ENCODE results near the gene LRRC63. TPM values are rescaled to one million over a fixed set of nuclear protein-coding genes. Genes with fewer than 3 reads are reported as not detected.

Gene LRRC63
- total RNA-seq, 1 donor from 2014 or later: 0.37 TPM

DNA sequence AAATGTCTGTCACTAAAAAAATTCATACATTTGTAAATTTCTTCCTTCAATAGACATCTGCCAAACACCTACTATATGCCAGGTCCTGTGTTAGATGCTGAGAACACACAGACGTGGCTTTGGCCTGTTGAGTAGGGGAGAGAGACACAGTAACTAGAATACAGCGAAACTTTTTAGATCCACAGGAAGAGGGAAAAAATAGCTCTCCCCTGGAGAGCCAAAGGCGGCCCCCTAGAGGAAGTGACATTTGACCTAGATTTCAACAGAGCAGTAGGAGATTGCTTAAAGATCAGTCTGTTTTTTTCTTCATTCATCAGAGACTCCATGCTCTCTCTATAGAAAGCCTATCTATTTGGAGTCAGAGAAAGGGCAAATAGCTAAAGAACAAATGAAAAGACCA, 41.0 kb upstream of the LRRC63 start:
- Mint-ChIP-seq H3K4me3 (peak overlapping the region; percentile 38), H3K27me3 (ENCODE audit: low read depth) (no peaks in the 10 kb centered on the region)
- DNase-seq (ENCODE audit: low read depth, low spot score): peak; percentile 22

DNA sequence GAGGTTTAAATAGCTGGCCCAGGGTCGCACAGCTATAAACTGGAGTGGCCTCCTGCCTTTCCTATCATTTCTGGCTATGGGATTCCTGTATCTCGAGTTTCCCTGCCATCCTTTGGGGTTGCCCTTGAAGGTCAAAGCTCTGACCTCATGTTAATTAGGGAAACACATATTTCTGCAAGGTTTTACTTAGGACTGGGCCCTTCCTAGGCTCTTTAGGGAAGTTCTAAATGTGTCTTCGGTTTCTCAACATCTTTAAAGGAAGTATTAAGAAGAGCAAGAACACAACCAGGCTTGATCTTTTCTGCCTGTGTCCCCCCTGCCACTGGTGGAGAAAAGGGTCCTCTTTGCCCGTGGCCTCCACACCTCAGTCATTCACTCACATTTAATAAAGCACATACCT, 40.5 kb upstream of the LRRC63 start:
- TF ChIP-seq, protein P1, sequence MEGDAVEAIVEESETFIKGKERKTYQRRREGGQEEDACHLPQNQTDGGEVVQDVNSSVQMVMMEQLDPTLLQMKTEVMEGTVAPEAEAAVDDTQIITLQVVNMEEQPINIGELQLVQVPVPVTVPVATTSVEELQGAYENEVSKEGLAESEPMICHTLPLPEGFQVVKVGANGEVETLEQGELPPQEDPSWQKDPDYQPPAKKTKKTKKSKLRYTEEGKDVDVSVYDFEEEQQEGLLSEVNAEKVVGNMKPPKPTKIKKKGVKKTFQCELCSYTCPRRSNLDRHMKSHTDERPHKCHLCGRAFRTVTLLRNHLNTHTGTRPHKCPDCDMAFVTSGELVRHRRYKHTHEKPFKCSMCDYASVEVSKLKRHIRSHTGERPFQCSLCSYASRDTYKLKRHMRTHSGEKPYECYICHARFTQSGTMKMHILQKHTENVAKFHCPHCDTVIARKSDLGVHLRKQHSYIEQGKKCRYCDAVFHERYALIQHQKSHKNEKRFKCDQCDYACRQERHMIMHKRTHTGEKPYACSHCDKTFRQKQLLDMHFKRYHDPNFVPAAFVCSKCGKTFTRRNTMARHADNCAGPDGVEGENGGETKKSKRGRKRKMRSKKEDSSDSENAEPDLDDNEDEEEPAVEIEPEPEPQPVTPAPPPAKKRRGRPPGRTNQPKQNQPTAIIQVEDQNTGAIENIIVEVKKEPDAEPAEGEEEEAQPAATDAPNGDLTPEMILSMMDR (conservative IDR thresholded peaks at IDR 0.05): no peak
- no peaks in the 10 kb centered on the region for H3K36me3 Mint-ChIP-seq (ENCODE audit: low read depth)
- no peaks in the 10 kb centered on the region for H3K27me3 Mint-ChIP-seq (ENCODE audit: low read depth)
- H3K4me1 Mint-ChIP-seq: peaks cover 82% of the 10 kb centered on the region
- peak overlapping the region; percentile 38 for H3K4me3 Mint-ChIP-seq
- no peak for DNase-seq (ENCODE audit: low read depth, low spot score)
- H3K9me3 Mint-ChIP-seq: no peaks in the 10 kb centered on the region
- H3K27ac Mint-ChIP-seq (ENCODE audit: unreplicated experiment): peak overlapping the region; percentile 91

More for the DNA sequence above, 41.0 kb upstream of the LRRC63 start:
- H3K36me3 Mint-ChIP-seq (ENCODE audit: low read depth): no peaks in the 10 kb centered on the region
- H3K9me3 Mint-ChIP-seq: no peaks in the 10 kb centered on the region
- TF ChIP-seq, protein P1 (conservative IDR thresholded peaks at IDR 0.05): no peak
- no peak overlapping the region for H3K27ac Mint-ChIP-seq (ENCODE audit: unreplicated experiment)
- peaks cover 82% of the 10 kb centered on the region for H3K4me1 Mint-ChIP-seq

DNA sequence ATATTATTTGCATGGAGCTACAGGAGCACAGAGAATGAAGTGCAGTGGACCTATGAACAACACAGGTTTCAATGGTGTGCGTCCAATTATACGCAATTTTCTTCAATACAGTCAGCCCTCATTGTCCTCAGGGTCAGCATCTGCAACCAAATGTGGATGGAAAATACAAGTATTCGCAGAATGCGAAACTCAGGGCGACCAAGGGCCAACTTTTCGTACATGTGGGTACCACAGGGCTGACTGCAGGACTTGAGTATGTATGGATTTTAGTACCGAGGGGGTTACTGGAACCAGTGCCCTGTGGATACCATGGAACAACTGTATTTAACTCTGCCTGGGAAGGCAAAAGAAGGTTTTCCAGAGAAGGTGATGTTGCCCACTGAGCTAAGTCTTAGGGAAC, 40.0 kb upstream of the LRRC63 start:
- Mint-ChIP-seq H3K27me3 (ENCODE audit: low read depth) (no peaks in the 10 kb centered on the region), H3K4me1 (peaks cover 81% of the 10 kb centered on the region), H3K36me3 (ENCODE audit: low read depth) (no peaks in the 10 kb centered on the region), H3K4me3 (no peak overlapping the region), H3K9me3 (no peaks in the 10 kb centered on the region), H3K27ac (ENCODE audit: unreplicated experiment) (no peak overlapping the region)
- no peak for DNase-seq (ENCODE audit: low read depth, low spot score)
- TF ChIP-seq, protein P1 (conservative IDR thresholded peaks at IDR 0.05): no peak

DNA sequence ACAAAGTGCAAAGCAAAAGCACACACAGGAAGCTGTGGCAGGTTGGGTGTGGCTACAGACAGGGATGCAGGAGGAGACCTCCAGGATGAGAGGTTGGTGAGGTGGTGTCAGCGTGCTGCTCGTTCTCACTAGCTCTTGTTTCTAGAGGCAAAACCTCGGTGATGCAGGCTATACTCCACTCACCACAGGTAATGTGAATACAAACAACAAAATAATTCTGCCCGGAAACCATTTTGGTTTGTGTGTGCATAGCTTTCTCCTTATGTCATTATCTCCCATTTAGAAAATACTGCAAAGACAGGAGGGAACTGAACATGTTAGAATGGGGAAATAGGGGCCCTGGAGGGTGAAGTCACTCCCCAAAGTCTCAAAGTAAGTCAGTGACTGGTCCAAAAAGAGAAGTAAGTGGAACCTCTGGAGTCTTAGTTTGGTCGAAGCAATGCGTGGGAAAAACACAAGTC, 39.2 kb upstream of the LRRC63 start:
- no peaks in the 10 kb centered on the region for H3K9me3 Mint-ChIP-seq
- no peaks in the 10 kb centered on the region for H3K36me3 Mint-ChIP-seq (ENCODE audit: low read depth)
- H3K27me3 Mint-ChIP-seq (ENCODE audit: low read depth): no peaks in the 10 kb centered on the region
- no peak overlapping the region for H3K4me3 Mint-ChIP-seq
- H3K4me1 Mint-ChIP-seq: peaks cover 77% of the 10 kb centered on the region
- peak overlapping the region; percentile 19 for H3K27ac Mint-ChIP-seq (ENCODE audit: unreplicated experiment)
- no peak for DNase-seq (ENCODE audit: low read depth, low spot score)
- TF ChIP-seq, protein P1 (conservative IDR thresholded peaks at IDR 0.05): no peak

DNA sequence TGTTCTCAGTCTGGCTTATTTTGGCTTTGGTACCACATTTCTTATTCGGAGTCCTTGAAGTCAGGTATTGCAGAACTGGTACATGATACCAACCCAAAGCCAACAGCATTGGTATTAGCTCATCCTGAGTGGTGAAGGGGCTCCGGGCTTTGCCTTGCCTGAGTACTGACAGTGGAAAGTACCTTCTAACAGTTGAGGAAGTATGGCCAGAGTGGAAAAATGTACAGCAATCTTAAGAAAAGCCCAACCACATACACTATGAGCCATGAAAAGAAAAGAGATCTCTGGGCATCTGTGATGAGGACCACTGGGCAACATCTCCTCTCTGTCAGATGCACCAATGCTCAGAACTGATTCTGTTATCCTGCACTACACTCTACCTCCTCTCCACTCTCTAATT, 38.1 kb upstream of the LRRC63 start:
- TF ChIP-seq, protein P1 (conservative IDR thresholded peaks at IDR 0.05): no peak
- no peaks in the 10 kb centered on the region for H3K27me3 Mint-ChIP-seq (ENCODE audit: low read depth)
- peaks cover 71% of the 10 kb centered on the region for H3K4me1 Mint-ChIP-seq
- DNase-seq (ENCODE audit: low read depth, low spot score): no peak
- peaks cover 3% of the 10 kb centered on the region for H3K9me3 Mint-ChIP-seq
- H3K4me3 Mint-ChIP-seq: no peak overlapping the region
- no peak overlapping the region for H3K27ac Mint-ChIP-seq (ENCODE audit: unreplicated experiment)
- no peaks in the 10 kb centered on the region for H3K36me3 Mint-ChIP-seq (ENCODE audit: low read depth)

Data from neural crest cell (in vitro differentiated cells).